G401 (cell line): ENCODE data around the gene SYVN1. TPM values are rescaled to one million over a fixed set of nuclear protein-coding genes. Genes with fewer than 3 reads are reported as not detected.
"Not testable (repeated sequence)": the region's sequence is repeated elsewhere in the genome, so short reads cannot be mapped to it uniquely, and the experiment has no call there.

Experiments used
- DNase-seq: peaks from one replicate; pipeline ENCODE4 v3.0.0-alpha.2; 2015; ENCODE audit warnings: low spot score
- in situ Hi-C: cut with HindIII; loops from 2 replicates; pipeline ENCODE4 v1.10.0; 2016; ENCODE audit warnings: low sequenced_read_pairs, mixed read lengths
- total RNA-seq: library from RNA; depleted of rRNA; stranded (reverse); fragments of >200 nt; shearing (Covaris generic); gene quantifications from 2 replicates; pipeline ENCODE4 v1.2.3, GENCODE V29; 2014; rRNA removed

Gene SYVN1
- total RNA-seq: 6.9 and 16.3 TPM in 2 replicates

DNA sequence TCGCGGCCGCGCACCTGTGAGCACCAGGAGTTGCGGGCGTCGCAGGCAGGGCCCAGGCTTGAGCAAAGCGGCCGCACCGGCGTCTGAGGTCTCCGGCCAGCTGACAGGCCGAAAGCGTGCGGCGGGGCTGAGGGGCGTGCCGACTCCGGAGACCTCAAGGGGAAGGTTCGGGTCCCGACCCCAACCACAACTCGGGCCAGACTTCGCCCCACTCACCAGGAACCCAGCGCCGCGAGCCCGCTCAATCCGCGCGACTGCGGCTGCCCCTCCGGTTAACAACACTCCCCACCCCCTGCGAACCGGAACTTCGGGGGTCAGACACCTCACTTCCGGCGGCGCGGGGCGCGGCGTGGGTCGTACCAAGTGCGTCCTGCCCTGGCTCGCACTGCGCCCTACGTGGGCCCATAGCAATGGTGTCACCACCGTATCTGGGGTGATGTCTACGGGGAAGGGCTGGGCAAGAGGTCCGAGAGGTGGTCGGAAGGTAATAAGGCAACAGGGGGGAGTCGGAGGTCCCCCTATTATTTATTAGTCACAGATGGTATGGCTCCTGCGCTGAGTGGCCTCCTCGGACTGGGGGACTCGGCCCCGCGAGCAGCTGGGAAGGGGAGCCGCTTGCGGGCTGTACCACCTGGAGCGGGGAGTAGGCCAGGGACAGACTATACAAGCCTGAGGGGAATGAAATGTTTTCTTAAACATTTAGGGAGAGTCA is at the start of gene SYVN1:
TSS of gene SYVN1 (minus strand) at position 280 of the 712 bp plus-strand sequence. CDS start 918 bp downstream, outside the sequence.
- DNase-seq: peak; percentile 86
- in situ Hi-C loops: no loop called here

- DNase-seq: peak; percentile 30
- in situ Hi-C loops: no loop called here
Observed at GRCh38 chr11:65183201-65183891, 49.0 kb upstream of the SYVN1 start.

DNA sequence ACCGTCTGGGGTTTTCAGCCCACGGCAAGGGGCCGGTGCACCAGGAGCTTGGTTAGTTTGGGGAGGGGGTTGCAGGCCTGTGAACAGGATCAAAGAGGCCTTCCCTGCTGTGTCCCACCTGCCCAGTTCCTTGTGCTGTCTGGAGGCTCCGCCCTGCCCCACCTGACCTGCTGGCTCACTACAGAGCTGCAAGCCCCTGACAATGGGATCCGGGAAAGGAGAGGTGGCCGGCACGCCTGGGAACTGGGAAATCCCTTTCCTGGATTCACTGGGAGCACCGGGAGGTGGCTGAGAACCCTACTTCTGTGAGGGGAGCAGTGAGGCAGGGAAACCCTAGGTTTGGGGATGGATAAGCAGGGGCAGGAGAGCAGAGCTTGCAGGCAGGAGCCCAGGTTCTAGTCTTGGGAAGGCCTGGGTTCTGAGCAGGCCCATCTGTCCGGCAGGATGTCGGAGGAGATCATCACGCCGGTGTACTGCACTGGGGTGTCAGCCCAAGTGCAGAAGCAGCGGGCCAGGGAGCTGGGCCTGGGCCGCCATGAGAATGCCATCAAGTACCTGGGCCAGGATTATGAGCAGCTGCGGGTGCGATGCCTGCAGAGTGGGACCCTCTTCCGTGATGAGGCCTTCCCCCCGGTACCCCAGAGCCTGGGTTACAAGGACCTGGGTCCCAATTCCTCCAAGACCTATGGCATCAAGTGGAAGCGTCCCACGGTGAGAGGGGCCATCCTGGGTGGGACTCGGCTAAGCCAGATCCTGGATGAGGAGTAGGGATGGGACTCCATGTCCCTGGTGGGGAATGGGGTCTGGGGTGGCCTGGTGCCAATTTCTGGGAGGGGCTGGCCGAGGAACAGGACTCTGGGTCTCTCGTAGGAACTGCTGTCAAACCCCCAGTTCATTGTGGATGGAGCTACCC is 48.2 kb upstream of the SYVN1 start:
- peak; percentile 78 for DNase-seq
- in situ Hi-C loops: no loop called here

GRCh38 chr11:65181569-65182257 is 47.4 kb upstream of the SYVN1 start, which contains the start of gene CAPN1:
CAPN1 (plus strand) TSS chr11:65181928; CDS start chr11:65182702, 774 bp downstream.
- DNase-seq: peak; percentile 69
- in situ Hi-C loops: no loop called here

DNA sequence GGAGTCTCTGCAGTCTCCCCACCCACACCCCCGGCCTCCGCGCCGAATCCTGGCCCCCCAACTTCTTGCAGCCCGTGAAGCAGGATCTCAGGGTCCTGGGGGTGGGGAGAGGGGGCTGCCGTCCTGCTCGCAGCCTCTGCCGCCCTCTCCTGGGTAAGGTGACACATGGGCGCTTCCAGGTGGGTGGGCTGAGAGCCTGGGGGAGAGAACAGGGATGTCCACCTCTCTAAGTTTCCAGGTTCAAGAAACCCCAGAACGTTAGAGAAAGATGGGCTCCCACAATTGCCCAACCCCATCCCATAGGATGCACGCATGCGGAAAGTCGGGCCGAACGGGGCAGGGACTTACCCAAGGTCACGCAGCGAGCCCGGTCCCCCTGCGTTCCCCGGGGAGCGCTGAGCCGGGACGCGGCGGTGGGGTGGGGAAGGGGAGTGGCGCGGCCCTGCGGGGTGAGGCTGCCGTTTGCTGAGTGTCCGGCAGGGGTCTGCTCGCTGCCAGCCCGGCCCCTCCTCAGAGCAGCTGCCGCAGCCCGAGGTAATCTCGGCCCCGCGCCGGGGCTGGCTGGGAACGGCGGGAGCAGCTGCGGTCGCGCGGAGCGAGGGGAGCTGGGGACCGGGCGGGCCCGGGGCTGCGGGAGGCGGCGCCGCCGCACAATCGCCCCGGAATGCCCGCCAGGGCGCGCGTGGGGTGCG is 46.7 kb upstream of the SYVN1 start:
- in situ Hi-C loops: no loop called here
- DNase-seq: peak; percentile 51

GRCh38 chr11:65174571-65175010 is 40.3 kb upstream of the SYVN1 start:
- DNase-seq, in situ Hi-C loops: not testable (repeated sequence)

DNA sequence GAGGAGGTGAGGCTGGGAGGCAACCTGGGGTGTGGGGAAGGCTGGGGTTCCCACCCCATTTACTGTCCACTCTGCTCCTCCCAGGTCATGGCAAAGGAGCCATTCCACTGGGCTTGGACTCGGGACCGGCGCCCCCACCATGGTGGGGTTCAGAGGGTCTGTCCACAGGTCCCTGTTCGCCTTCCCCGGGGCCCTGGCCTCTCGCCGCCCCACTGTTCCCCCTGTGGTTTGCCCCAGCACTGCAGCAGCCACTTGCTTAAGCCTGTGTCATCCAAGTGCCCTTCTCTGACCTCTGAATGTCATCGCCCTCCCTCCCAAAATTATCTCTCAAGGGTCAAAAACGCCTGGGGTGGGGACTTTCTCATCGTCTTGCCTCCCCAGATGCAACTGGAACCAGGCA is 38.3 kb upstream of the SYVN1 start:
- DNase-seq: no peak
- in situ Hi-C loops: no loop called here

DNA sequence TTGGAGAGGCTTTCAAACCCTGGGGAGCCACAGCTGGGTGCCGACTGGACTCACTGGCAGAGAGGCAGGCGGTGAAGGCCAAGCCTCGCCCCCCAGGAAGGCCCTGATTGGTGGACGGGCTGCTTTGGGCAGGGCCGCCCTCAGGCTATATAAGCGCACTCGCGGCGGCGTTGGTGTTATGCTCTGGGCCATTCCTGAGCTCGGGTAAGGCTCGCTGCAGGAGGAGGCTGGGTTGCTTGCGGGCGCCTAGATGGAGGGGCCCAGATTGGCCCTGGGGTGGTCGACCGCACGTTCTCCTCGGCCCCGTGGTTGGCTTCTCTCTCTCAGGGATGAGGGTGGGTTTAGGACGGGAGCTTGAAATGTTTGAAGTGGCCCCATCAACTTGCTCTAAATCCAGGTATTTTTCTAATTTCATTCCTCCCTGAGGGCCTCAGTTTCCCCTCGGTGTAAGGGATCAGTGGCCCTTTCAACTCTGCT is 35.8 kb upstream of the SYVN1 start, which contains the start of gene SPDYC:
TSS of gene SPDYC (plus strand) at position 176 of the 477 bp plus-strand sequence. CDS start 1,125 bp downstream, outside the sequence.
- in situ Hi-C loops: no loop called here
- DNase-seq: peak; percentile 19

DNA sequence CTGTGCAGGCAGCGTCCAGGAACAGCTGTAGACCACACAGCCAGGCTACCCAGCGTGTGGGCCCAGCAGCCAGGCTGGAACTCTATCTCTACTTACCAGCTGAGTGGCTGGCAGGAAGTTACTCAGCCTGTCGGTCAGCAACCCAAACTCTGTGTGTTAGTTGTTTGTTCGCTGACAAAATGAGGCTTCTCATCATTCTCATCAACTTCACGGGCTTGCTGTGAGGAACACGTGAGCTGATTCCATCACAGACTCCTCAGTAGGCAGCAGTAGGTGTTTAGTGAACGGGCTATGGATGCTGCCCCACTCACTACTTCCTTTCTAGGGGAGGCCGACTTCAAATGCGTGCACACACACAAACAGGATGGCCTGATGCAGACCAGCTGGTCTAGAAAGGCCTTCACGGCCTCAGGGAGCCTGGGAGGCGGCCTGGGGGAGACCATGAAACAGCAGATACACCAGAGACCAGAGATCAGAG is 34.9 kb upstream of the SYVN1 start:
- no peak for DNase-seq
- in situ Hi-C loops: no loop called here

GRCh38 chr11:65167656-65168055 is 33.3 kb upstream of the SYVN1 start:
- no peak for DNase-seq
- in situ Hi-C loops: no loop called here

GRCh38 chr11:65166893-65167292 is 32.6 kb upstream of the SYVN1 start:
- DNase-seq: no peak
- in situ Hi-C loops: no loop called here

DNA sequence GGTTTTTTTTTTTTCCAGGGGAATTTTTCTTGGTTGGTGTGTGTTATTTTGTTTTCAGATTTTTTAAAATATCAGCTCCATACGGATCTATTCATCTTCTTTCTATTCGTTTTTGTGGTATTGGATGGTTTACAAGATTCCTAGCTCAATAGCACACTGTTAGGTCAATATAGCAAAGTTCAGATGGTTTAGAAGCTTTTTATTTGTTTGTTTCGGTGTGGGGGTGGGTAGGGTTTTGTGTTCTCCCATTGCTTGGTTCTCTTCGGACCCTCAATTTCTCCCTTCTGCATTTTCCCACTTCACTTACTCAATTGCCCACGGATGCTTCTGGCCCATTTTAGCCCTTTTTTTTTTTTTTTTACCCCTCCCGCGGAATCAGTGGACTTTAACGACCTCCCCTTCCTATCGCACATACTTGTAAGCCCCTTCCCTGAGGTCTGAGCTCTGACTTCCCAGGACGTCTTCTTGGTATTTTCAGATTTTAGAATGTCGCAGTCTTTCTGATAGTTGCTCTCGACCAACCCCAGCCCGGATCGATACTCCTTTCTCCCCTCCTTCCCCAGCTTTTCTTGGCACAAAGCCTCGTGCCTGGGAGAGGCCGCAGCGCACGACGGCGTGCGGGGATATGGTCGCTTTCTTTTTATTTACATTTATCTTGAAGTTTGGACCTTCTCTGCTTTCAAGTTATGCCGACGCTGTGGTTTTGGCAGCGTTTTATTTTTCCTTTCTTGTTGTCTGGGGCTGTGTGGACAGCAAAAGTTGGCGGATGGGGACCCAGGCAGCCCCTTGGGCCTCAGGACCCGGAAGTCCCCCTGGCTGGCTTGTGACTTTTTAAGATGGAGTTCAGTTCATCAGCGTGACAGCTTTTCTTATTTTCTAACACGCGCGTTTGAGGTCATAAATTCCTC is 31.3 kb upstream of the SYVN1 start:
- in situ Hi-C loops: no loop called here

GRCh38 chr11:65163684-65164083 is 29.4 kb upstream of the SYVN1 start:
- in situ Hi-C loops: no loop called here
- DNase-seq: no peak

More for the DNA sequence above, 31.3 kb upstream of the SYVN1 start:
- DNase-seq: no peak

GRCh38 chr11:65160643-65161042 is 26.3 kb upstream of the SYVN1 start:
- DNase-seq: no peak
- in situ Hi-C loops: no loop called here

DNA sequence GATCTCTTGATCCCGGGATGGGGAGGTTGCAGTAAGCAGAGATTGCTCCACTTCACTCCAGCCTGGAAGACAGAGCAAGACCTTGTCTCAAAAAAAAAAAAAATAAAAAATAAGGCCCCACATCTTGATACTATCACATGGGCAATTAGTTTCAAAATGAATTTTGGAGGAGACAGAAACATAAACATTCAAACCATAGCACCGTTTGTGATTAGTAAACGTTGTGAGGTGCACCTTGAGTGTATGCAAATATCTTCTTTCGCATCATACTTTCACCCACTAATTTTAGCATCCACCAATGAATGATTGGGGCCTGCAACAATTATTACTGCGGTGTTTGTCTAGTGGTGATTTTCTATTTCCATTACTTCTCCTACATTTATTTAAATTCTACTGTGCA is 24.7 kb upstream of the SYVN1 start:
- in situ Hi-C loops: no loop called here
- no peak for DNase-seq

DNA sequence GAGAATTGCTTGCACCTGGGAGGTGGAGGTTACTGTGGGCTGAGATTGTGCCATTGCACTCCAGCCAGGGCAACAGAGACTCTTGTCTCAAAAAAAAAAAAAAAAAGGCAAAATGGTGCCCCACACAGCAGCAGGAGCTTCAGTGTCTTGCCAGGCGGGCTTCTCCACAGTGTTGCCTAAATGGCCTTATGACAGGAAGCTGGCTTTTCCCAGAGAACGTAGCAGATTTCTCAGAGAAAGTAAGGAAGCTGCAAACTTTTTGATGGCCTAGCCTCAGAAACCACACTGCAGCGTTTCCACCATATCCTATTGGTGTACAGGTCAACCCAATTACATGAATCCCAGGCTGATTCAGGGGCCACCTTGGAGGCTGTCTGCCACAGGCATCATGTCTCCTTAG is 23.0 kb upstream of the SYVN1 start:
- no peak for DNase-seq
- in situ Hi-C loops: no loop called here

DNA sequence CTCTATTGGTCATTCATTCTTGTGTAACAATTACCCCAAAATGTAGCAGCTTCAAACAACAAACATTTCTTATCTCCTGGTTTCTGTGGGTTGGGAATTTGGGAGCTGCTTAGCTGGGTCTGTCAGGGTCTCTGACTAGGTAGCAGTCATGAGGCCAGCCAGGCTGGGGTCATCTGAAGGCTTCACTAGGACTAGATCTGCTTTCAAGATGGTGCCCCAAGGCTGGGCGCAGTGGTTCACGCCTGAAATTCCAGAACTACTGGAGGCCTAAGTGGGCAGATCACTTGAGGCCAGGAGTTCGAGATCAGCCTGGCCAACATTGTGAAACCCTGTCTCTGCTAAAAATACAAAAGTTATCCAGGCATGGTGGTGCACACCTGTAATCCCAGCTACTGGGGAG is 22.6 kb upstream of the SYVN1 start:
- in situ Hi-C loops: no loop called here
- DNase-seq: no peak
